Posterior cingulate gyrus (tissue), 11 donors: ENCODE measurements around the gene GPC6.
"Not testable (repeated sequence)": the region's sequence is repeated elsewhere in the genome, so short reads cannot be mapped to it uniquely, and the experiment has no call there.

Source experiments
- DNase-seq, 10 donors: peaks; one replicate each; pipeline versions ENCODE4 v3.0.0 to v3.0.0-alpha.2; 2020 to 2021; ENCODE audit warnings: mixed read lengths in 3 of 10
- intact Hi-C: fragments of 100-400 bp; cut with DNase I; formaldehyde crosslinking; loops from one replicate; pipeline ENCODE4 v1.15.1; 2023

The GPC6 gene

GRCh38 chr13:94323764-94324758 lies 1097.5 kb downstream of the GPC6 start:
- intact Hi-C loops = no loop called here
- no peak for DNase-seq

GRCh38 chr13:94324767-94325540 lies 1098.3 kb downstream of the GPC6 start:
- no peak for DNase-seq
- intact Hi-C loops = no loop called here

GRCh38 chr13:94325650-94326049 lies 1099.0 kb downstream of the GPC6 start:
- no peak for DNase-seq
- intact Hi-C loops = no loop called here

GRCh38 chr13:94327318-94327717 lies 1100.7 kb downstream of the GPC6 start:
- DNase-seq = no peak
- intact Hi-C loops = no loop called here

- DNase-seq = no peak
- intact Hi-C loops = no loop called here
Measured at GRCh38 chr13:94328381-94329041, 1101.9 kb downstream of the GPC6 start.

DNA sequence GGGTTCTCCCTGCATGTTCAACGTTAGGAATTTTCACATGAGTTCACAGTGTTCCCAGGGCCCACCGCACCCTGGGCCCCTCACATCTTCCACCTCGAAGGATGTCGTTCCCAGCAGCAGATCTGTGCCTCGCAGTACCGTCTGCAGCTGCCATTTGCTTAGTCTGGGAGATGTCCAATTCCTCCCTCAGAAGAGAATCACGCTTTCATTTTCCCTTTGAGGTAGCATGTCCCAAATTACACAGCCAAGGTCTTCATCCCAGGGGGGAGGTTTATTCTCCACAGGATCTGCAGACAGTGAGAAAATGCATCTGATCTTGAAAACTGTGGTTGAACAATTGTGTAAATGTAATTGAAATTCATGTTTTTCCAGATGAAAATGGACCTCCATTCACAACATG lies 1102.7 kb downstream of the GPC6 start:
- intact Hi-C loops = no loop called here
- peak in 2 of 10 donors; percentile 14 to 82 for DNase-seq

GRCh38 chr13:94329754-94330551 lies 1103.3 kb downstream of the GPC6 start:
- no peak for DNase-seq
- intact Hi-C loops = no loop called here

- DNase-seq = no peak
- intact Hi-C loops = no loop called here
Measured at GRCh38 chr13:94330552-94331071, 1104.0 kb downstream of the GPC6 start.

- no peak for DNase-seq
- intact Hi-C loops = no loop called here
Measured at GRCh38 chr13:94331281-94331680, 1104.7 kb downstream of the GPC6 start.

DNA sequence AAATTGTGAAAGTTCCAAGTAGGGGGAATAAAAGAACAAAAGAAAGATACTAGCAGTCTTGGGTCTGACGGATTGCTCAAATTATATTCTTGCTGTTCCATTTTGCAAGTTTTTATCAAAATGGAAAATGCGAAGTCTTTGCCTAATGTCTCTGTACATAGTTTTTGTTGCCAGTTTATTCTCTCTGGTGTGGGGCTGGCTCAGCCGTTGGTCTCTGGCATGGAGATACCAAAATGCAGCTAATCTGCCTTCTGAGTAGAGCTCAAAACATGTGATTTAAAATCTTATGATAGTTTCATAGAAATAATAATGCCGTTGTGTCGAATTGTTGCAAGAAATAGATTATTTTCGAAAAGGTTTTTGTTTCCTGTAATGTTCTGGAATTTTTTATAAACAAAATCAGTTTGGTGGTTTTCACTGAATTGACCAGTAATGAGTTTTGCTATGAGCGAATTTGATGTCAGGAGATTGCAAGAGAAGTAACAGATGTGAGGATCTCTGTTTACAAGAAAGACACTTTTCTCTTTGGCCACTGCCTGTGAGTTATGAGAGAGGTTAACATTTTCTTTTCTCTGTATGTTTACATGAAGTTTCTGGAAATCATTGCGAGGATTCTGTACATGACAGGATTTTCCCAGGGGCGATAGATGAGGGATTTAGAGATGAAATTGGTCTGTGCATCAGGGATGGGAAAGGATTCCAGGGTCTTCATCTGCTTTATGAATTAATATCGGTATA lies 1105.9 kb downstream of the GPC6 start:
- DNase-seq = no peak
- intact Hi-C loops = no loop called here

- DNase-seq = no peak
- intact Hi-C loops = no loop called here
Measured at GRCh38 chr13:94333131-94333820, 1106.7 kb downstream of the GPC6 start.

- DNase-seq = no peak
- intact Hi-C loops = no loop called here
Measured at GRCh38 chr13:94335761-94336526, 1109.3 kb downstream of the GPC6 start.

- intact Hi-C loops = no loop called here
Measured at GRCh38 chr13:94339116-94339687, 1112.6 kb downstream of the GPC6 start.

DNA sequence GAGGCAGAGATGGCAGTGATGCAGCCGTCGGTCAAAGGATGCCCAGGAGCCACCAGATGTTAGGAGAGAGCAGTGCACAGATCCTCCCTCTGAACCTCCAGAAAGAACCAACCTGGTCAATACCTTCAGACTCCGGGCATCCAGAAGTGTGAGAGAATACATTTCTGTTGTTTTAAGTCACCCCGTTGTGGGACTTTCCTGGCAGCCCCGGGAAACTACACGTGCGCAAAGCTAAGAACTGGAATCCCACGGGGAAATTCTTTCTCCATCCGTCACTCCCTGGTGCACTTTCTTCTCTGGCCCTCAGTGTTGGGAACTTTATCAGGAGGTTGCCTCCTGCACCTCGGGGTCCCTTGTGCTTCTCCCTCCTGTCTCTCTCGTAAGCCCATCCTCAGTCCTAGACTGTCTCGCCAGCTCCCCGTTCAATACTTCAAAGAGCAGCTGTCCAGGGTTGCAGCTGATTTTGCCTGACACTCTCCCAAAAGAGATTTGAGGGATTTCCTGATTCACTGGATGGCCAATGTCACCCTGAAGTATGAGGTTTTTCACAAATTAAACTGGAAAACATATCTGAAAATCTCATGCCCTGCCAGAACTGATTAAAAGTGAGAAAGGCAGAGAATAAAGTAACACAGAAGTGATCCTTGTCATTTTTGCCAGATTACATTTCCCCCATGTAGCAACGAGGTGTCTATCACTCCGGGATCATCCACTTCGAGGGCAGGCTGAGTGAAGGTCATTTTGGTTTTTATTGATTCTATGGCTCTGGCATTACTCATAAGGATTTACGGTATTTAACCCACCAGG lies 1116.0 kb downstream of the GPC6 start:
- intact Hi-C loops = no loop called here
- DNase-seq = no peak

More at GRCh38 chr13:94339116-94339687, 1112.6 kb downstream of the GPC6 start:
- no peak for DNase-seq

DNA sequence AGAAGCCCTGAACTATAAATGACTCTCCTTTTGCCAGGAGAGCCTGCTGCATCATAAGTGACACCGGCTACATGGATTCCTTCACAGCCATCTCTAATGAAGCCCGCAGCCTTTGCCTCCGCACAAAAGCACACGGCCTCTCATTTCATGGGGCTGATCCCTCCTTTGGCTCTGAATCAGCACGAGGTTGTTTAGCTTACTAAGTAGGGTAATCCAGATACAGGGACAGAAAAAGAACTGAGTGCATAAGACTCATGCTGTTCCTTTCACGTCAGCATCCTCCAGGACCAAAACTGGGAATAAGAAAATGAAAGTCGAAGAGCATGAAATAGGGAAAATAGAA lies 1116.6 kb downstream of the GPC6 start:
- DNase-seq = no peak
- intact Hi-C loops = no loop called here

DNA sequence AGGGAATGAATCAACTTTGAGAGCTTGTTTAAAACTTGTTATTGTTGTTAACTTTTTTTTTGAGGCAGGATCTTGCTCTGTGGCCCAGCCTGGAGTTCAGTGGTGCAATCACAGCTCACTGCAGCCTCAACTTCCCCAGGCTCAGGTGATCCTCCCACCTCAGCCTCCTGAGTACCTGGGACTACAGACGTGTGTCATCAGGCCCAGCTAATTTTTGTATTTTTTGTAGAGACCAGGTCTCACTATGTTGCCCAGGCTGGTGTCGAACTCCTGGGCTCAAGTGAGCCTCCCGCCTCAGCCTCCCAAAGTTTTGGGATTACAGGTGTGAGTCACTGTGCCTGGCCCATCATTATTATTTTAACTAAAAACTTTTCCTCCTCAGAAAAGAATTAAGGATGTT lies 1117.1 kb downstream of the GPC6 start:
- intact Hi-C loops, DNase-seq: not testable (repeated sequence)
